ENCODE data around the gene CAMTA1. TPM values are rescaled to one million over a fixed set of nuclear protein-coding genes. Genes with fewer than 3 reads are reported as not detected.

Gene CAMTA1
- polyA plus RNA-seq, 1 donor (not counting 4 experiments of a cell fraction or from before 2014, with no cell fraction given): 51.4 TPM

DNA sequence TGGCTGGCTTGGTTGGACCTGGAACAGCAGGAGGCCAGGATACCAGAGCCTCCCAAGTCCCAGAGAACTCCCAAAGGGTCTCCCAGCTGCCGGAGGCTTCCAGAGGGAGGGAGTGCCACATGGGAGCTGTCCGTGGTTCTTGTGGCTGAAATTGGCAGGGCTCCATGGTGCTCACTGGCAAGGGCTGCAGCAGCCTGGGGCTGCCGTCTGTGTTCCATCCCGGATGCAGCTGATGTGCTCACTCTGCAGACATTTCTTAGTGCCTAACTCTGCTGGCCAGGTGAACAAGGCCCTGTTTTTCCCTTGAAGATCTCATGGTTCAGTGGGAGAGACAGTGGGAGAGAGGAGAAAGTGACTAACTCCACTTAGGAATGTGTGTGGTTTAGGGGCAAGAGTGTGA, 261.1 kb downstream of the CAMTA1 start:
- H3K9ac ChIP-seq (ENCODE audit: control insufficient read depth, extremely low read depth, insufficient read depth, low read length): no peak overlapping the region
- H2AFZ ChIP-seq (ENCODE audit: control insufficient read depth, low read length): no peak overlapping the region
- H3K27me3 ChIP-seq (ENCODE audit: control insufficient read depth, extremely low read depth, insufficient read depth, low read length): peaks cover 18% of the 10 kb centered on the region
- dilution Hi-C loops (cut with MboI; ENCODE audit: extremely low pct_ligation_motif_present, low sequenced_read_pairs): loop anchor here (5.0 kb wide), 1 partner anchor 36 kb away; no protein-coding TSS in a partner anchor
- H3K4me2 ChIP-seq (ENCODE audit: control insufficient read depth, extremely low read depth, insufficient read depth, low read depth, low read length): no peak overlapping the region
- FAIRE-seq (peak; percentile 71), DNase-seq (ENCODE audit: low read depth, low spot score) (no peak)
- H3K79me2 ChIP-seq (ENCODE audit: control insufficient read depth, insufficient read depth, low read length): no peaks in the 10 kb centered on the region
- TF ChIP-seq, protein P1, sequence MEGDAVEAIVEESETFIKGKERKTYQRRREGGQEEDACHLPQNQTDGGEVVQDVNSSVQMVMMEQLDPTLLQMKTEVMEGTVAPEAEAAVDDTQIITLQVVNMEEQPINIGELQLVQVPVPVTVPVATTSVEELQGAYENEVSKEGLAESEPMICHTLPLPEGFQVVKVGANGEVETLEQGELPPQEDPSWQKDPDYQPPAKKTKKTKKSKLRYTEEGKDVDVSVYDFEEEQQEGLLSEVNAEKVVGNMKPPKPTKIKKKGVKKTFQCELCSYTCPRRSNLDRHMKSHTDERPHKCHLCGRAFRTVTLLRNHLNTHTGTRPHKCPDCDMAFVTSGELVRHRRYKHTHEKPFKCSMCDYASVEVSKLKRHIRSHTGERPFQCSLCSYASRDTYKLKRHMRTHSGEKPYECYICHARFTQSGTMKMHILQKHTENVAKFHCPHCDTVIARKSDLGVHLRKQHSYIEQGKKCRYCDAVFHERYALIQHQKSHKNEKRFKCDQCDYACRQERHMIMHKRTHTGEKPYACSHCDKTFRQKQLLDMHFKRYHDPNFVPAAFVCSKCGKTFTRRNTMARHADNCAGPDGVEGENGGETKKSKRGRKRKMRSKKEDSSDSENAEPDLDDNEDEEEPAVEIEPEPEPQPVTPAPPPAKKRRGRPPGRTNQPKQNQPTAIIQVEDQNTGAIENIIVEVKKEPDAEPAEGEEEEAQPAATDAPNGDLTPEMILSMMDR (optimal IDR thresholded peaks at IDR 0.05 in 1 of 3, IDR thresholded peaks at IDR 0.05 in 1 of 3, conservative IDR thresholded peaks at IDR 0.05 in 1 of 3; ENCODE audit: extremely low read depth in 1 of 3, insufficient read depth in 2 of 3, low read length in 3 of 3): no peak
- no peak for TF ChIP-seq EZH2 (IDR thresholded peaks at IDR 0.05; ENCODE audit: low read length)
- H4K20me1 ChIP-seq (ENCODE audit: control insufficient read depth, extremely low read depth, insufficient read depth, low read length): no peaks in the 10 kb centered on the region
- no peak overlapping the region for H3K27ac ChIP-seq (ENCODE audit: control insufficient read depth, insufficient read depth, low read length)
- H3K4me1 ChIP-seq (ENCODE audit: control insufficient read depth, extremely low read depth, insufficient read depth, low read length): no peaks in the 10 kb centered on the region
- H3K4me3 ChIP-seq (ENCODE audit: control insufficient read depth in 2 of 3, extremely low read depth in 1 of 3, insufficient read depth in 2 of 3, low read depth in 1 of 3, low read length in 3 of 3): no peak overlapping the region
- H3K9me1 ChIP-seq (ENCODE audit: control insufficient read depth, extremely low read depth, insufficient read depth, low read length): no peaks in the 10 kb centered on the region
- H3K36me3 ChIP-seq (ENCODE audit: control insufficient read depth in 2 of 2, extremely low read depth in 1 of 2, insufficient read depth in 2 of 2, low read length in 2 of 2): no peaks in the 10 kb centered on the region
- H3K9me3 ChIP-seq (ENCODE audit: control insufficient read depth, low read depth, low read length): no peaks in the 10 kb centered on the region

DNA sequence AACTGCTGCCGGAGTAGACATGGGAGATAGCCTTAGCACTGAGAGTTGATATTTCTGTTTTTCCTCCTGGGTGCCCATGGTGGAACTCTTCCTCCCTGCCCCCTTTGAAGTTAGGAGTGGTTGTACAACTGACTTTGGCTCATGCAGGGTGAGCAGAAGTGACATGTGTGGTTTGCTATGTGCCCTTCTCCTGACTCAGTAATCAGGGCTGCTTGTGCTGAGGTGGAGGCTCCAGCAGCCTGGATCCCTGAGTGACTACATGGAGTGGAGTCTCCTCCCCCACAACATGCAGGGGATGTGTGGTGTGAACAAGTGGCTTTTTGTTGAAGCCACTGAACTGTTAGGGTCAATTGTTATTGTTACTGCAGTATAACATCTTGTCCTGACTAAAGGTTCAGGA, 261.6 kb downstream of the CAMTA1 start:
- peaks cover 17% of the 10 kb centered on the region for H3K27me3 ChIP-seq (ENCODE audit: control insufficient read depth, extremely low read depth, insufficient read depth, low read length)
- dilution Hi-C loops (cut with MboI; ENCODE audit: extremely low pct_ligation_motif_present, low sequenced_read_pairs): loop anchor here (5.0 kb wide), 1 partner anchor 35 kb away; no protein-coding TSS in a partner anchor
- TF ChIP-seq, protein P1 (optimal IDR thresholded peaks at IDR 0.05 in 1 of 3, IDR thresholded peaks at IDR 0.05 in 1 of 3, conservative IDR thresholded peaks at IDR 0.05 in 1 of 3; ENCODE audit: extremely low read depth in 1 of 3, insufficient read depth in 2 of 3, low read length in 3 of 3): no peak
- no peak for TF ChIP-seq EZH2 (IDR thresholded peaks at IDR 0.05; ENCODE audit: low read length)
- H3K4me3 ChIP-seq (ENCODE audit: control insufficient read depth in 2 of 3, extremely low read depth in 1 of 3, insufficient read depth in 2 of 3, low read depth in 1 of 3, low read length in 3 of 3): no peak overlapping the region
- no peak overlapping the region for H2AFZ ChIP-seq (ENCODE audit: control insufficient read depth, low read length)
- no peak overlapping the region for H3K9ac ChIP-seq (ENCODE audit: control insufficient read depth, extremely low read depth, insufficient read depth, low read length)
- no peaks in the 10 kb centered on the region for H4K20me1 ChIP-seq (ENCODE audit: control insufficient read depth, extremely low read depth, insufficient read depth, low read length)
- no peaks in the 10 kb centered on the region for H3K4me1 ChIP-seq (ENCODE audit: control insufficient read depth, extremely low read depth, insufficient read depth, low read length)
- H3K27ac ChIP-seq (ENCODE audit: control insufficient read depth, insufficient read depth, low read length): no peak overlapping the region
- no peaks in the 10 kb centered on the region for H3K36me3 ChIP-seq (ENCODE audit: control insufficient read depth in 2 of 2, extremely low read depth in 1 of 2, insufficient read depth in 2 of 2, low read length in 2 of 2)
- H3K79me2 ChIP-seq (ENCODE audit: control insufficient read depth, insufficient read depth, low read length): no peaks in the 10 kb centered on the region
- H3K9me3 ChIP-seq (ENCODE audit: control insufficient read depth, low read depth, low read length): no peaks in the 10 kb centered on the region
- no peak overlapping the region for H3K4me2 ChIP-seq (ENCODE audit: control insufficient read depth, extremely low read depth, insufficient read depth, low read depth, low read length)
- H3K9me1 ChIP-seq (ENCODE audit: control insufficient read depth, extremely low read depth, insufficient read depth, low read length): no peaks in the 10 kb centered on the region
- no peak for DNase-seq (ENCODE audit: low read depth, low spot score)
- FAIRE-seq: no peak

Data from keratinocyte (primary cell).